ENCODE results near the gene DDX27.

Gene DDX27

DNA sequence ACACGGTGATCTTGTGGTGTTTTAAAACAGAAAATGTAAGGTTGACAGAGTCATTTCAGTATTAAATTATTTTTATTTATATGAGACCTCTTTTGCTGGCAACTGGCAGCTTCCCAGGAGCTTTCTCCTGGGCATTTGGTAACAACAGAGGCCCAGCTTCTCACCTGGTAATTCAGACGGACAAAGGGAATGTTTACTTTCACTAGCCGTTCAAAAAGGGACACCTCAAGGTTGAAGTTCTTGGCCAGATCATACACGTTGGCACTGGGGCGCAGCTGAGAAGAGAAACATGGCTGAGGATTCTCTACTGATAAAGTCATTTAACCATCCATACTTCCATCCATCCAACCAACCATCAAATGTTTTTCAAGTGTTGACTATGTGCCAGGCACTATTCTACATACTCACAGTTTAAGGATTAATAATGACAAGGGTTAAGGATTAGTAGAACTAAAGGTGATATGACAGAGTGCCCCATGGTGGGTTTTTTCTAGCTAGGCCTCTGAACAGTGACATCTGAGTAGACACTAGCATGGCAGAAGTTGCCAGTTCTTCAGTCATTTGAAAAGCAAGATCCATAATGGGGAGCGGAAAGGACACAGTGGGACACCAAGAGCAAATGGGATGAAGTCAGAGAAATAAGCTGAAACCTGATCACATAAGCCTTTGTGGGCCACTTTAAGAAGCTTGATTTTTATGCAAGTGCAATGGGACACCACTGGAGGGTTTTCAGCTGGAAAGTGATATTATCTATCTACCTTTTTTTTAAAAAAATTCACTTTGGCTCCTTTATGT, 33.5 kb downstream of the DDX27 start:
- Histone ChIP-seq H3K4me3 (ENCODE audit: low read depth, low read length) (no peak overlapping the region), H3K4me1 (ENCODE audit: control insufficient read depth, insufficient read depth, low read length) (no peaks in the 10 kb centered on the region), H3K9ac (ENCODE audit: low read length) (no peak overlapping the region), H3K9me3 (ENCODE audit: control insufficient read depth, insufficient read depth, low read depth, low read length) (no peaks in the 10 kb centered on the region), H3K36me3 (ENCODE audit: control insufficient read depth, insufficient read depth, low read length) (peaks cover 92% of the 10 kb centered on the region), H3K27me3 (ENCODE audit: control insufficient read depth, insufficient read depth, low read length) (no peaks in the 10 kb centered on the region), H3K27ac (ENCODE audit: low read depth, low read length) (no peak overlapping the region)

GRCh38 chr20:49256261-49256660, 37.0 kb downstream of the DDX27 start:
- peaks cover 85% of the 10 kb centered on the region for H3K36me3 ChIP-seq (ENCODE audit: control insufficient read depth, insufficient read depth, low read length)
- H3K4me1 ChIP-seq (ENCODE audit: control insufficient read depth, insufficient read depth, low read length): no peaks in the 10 kb centered on the region

GRCh38 chr20:49259284-49259683, 40.1 kb downstream of the DDX27 start:
- Histone ChIP-seq H3K9ac (ENCODE audit: low read length) (no peak overlapping the region), H3K36me3 (ENCODE audit: control insufficient read depth, insufficient read depth, low read length) (peaks cover 83% of the 10 kb centered on the region), H3K4me1 (ENCODE audit: control insufficient read depth, insufficient read depth, low read length) (no peaks in the 10 kb centered on the region), H3K27me3 (ENCODE audit: control insufficient read depth, insufficient read depth, low read length) (no peaks in the 10 kb centered on the region), H3K4me3 (ENCODE audit: low read depth, low read length) (no peak overlapping the region), H3K9me3 (ENCODE audit: control insufficient read depth, insufficient read depth, low read depth, low read length) (no peaks in the 10 kb centered on the region), H3K27ac (ENCODE audit: low read depth, low read length) (no peak overlapping the region)

More at GRCh38 chr20:49256261-49256660, 37.0 kb downstream of the DDX27 start:
- H3K27ac ChIP-seq (ENCODE audit: low read depth, low read length): no peak overlapping the region
- H3K9ac ChIP-seq (ENCODE audit: low read length): no peak overlapping the region
- no peak overlapping the region for H3K4me3 ChIP-seq (ENCODE audit: low read depth, low read length)
- no peaks in the 10 kb centered on the region for H3K27me3 ChIP-seq (ENCODE audit: control insufficient read depth, insufficient read depth, low read length)
- no peaks in the 10 kb centered on the region for H3K9me3 ChIP-seq (ENCODE audit: control insufficient read depth, insufficient read depth, low read depth, low read length)

DNA sequence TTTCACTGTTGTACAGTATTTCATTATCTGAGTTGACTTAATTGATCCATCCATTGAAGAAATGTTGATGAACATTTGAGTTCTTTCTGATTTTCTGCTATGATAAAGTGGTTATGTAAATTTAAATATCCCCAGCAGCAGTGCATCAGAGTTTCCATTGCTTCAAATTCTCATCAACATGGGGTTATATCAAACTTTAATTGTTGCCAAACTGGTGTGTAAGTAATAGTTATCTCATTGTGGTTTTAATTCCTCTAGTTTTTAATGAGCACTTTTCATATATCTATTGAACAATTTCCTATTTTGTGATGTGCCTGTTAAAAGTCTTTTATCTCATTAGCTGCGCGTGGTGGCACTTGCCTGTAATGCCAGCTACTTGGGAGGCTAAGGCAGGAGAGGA, 40.6 kb downstream of the DDX27 start:
- no peaks in the 10 kb centered on the region for H3K27me3 ChIP-seq (ENCODE audit: control insufficient read depth, insufficient read depth, low read length)
- no peak overlapping the region for H3K9ac ChIP-seq (ENCODE audit: low read length)
- peaks cover 84% of the 10 kb centered on the region for H3K36me3 ChIP-seq (ENCODE audit: control insufficient read depth, insufficient read depth, low read length)
- no peaks in the 10 kb centered on the region for H3K9me3 ChIP-seq (ENCODE audit: control insufficient read depth, insufficient read depth, low read depth, low read length)
- H3K27ac ChIP-seq (ENCODE audit: low read depth, low read length): no peak overlapping the region
- no peak overlapping the region for H3K4me3 ChIP-seq (ENCODE audit: low read depth, low read length)
- H3K4me1 ChIP-seq (ENCODE audit: control insufficient read depth, insufficient read depth, low read length): no peaks in the 10 kb centered on the region

GRCh38 chr20:49260218-49260617, 41.0 kb downstream of the DDX27 start:
- H3K9me3 ChIP-seq (ENCODE audit: control insufficient read depth, insufficient read depth, low read depth, low read length): no peaks in the 10 kb centered on the region
- H3K36me3 ChIP-seq (ENCODE audit: control insufficient read depth, insufficient read depth, low read length): peaks cover 87% of the 10 kb centered on the region
- no peak overlapping the region for H3K9ac ChIP-seq (ENCODE audit: low read length)
- no peak overlapping the region for H3K27ac ChIP-seq (ENCODE audit: low read depth, low read length)
- H3K4me3 ChIP-seq (ENCODE audit: low read depth, low read length): no peak overlapping the region
- H3K4me1 ChIP-seq (ENCODE audit: control insufficient read depth, insufficient read depth, low read length): no peaks in the 10 kb centered on the region
- H3K27me3 ChIP-seq (ENCODE audit: control insufficient read depth, insufficient read depth, low read length): no peaks in the 10 kb centered on the region

GRCh38 chr20:49261173-49261572, 42.0 kb downstream of the DDX27 start:
- Histone ChIP-seq H3K27ac (ENCODE audit: low read depth, low read length) (no peak overlapping the region), H3K9me3 (ENCODE audit: control insufficient read depth, insufficient read depth, low read depth, low read length) (no peaks in the 10 kb centered on the region), H3K4me3 (ENCODE audit: low read depth, low read length) (no peak overlapping the region), H3K27me3 (ENCODE audit: control insufficient read depth, insufficient read depth, low read length) (no peaks in the 10 kb centered on the region), H3K4me1 (ENCODE audit: control insufficient read depth, insufficient read depth, low read length) (no peaks in the 10 kb centered on the region), H3K36me3 (ENCODE audit: control insufficient read depth, insufficient read depth, low read length) (peaks cover 85% of the 10 kb centered on the region), H3K9ac (ENCODE audit: low read length) (no peak overlapping the region)

GRCh38 chr20:49262444-49262843, 43.2 kb downstream of the DDX27 start:
- Histone ChIP-seq H3K9me3 (ENCODE audit: control insufficient read depth, insufficient read depth, low read depth, low read length) (no peaks in the 10 kb centered on the region), H3K36me3 (ENCODE audit: control insufficient read depth, insufficient read depth, low read length) (peaks cover 76% of the 10 kb centered on the region), H3K27me3 (ENCODE audit: control insufficient read depth, insufficient read depth, low read length) (no peaks in the 10 kb centered on the region), H3K4me1 (ENCODE audit: control insufficient read depth, insufficient read depth, low read length) (no peaks in the 10 kb centered on the region), H3K9ac (ENCODE audit: low read length) (no peak overlapping the region), H3K4me3 (ENCODE audit: low read depth, low read length) (no peak overlapping the region), H3K27ac (ENCODE audit: low read depth, low read length) (no peak overlapping the region)

DNA sequence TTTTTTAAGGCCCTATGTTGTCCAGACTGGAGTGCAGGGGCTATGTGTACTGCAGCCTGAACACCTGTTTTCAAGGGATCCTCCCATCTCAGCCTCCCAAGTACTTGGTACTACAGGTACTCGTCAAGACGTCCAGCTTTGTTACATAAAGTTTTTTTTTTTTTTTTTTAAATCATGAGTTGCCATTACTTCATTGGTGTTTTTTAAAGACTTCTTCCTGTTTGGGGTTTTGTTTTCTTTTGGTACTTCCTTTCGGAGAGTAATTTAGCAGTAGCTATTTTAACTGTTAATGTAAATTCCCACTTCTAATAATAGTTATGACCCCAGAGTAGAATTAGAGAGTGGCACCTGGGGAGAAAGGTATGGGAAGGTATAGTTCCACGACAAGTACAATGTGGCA, 48.1 kb downstream of the DDX27 start:
- H3K9ac ChIP-seq (ENCODE audit: low read length): no peak overlapping the region
- H3K27me3 ChIP-seq (ENCODE audit: control insufficient read depth, insufficient read depth, low read length): no peaks in the 10 kb centered on the region
- peaks cover 4% of the 10 kb centered on the region; the same call in 1 of the 2 replicates for H3K9me3 ChIP-seq (ENCODE audit: control insufficient read depth, insufficient read depth, low read depth, low read length)
- peaks cover 78% of the 10 kb centered on the region for H3K36me3 ChIP-seq (ENCODE audit: control insufficient read depth, insufficient read depth, low read length)
- H3K27ac ChIP-seq (ENCODE audit: low read depth, low read length): no peak overlapping the region
- no peaks in the 10 kb centered on the region for H3K4me1 ChIP-seq (ENCODE audit: control insufficient read depth, insufficient read depth, low read length)
- no peak overlapping the region for H3K4me3 ChIP-seq (ENCODE audit: low read depth, low read length)

DNA sequence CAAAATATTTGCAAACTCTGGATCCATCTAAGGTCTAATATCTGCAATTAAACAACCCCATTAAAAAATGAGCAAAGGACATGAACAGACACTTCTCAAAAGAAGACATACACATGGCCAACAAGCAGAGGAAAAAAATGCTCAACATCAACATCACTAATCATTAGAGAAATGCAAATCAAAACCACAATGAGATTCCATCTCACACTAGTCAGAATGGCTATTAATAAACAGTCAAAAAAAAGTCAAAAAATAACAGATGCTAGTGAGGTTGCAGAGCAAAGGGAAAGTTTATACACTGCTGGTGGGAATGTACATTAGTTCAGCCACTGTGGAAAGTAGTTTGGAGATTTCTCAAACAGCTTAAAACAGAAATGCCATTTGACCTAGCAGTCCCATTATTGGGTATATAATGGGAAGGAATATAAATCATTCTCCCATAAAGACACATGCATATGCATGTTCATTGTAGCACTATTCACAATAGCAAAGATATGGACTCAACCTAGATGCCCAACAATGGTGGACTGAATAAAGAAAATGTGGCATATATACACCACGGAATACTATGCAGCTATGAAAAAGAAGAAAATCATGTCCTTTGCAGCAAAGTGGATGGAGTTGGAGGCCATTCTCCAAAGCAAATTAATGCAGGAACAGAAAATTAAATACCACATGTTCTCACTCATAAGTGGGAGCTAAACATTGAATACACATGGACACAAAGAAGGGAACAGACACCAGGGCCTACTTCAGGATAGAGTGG, 49.6 kb downstream of the DDX27 start:
- Histone ChIP-seq H3K36me3 (ENCODE audit: control insufficient read depth, insufficient read depth, low read length) (peaks cover 77% of the 10 kb centered on the region), H3K9ac (ENCODE audit: low read length) (no peak overlapping the region), H3K4me3 (ENCODE audit: low read depth, low read length) (no peak overlapping the region), H3K4me1 (ENCODE audit: control insufficient read depth, insufficient read depth, low read length) (no peaks in the 10 kb centered on the region), H3K27me3 (ENCODE audit: control insufficient read depth, insufficient read depth, low read length) (no peaks in the 10 kb centered on the region), H3K27ac (ENCODE audit: low read depth, low read length) (no peak overlapping the region), H3K9me3 (ENCODE audit: control insufficient read depth, insufficient read depth, low read depth, low read length) (peaks cover 4% of the 10 kb centered on the region; the same call in 1 of the 2 replicates)

- Histone ChIP-seq H3K27ac (ENCODE audit: low read depth, low read length) (no peak overlapping the region), H3K4me3 (ENCODE audit: low read depth, low read length) (no peak overlapping the region), H3K4me1 (ENCODE audit: control insufficient read depth, insufficient read depth, low read length) (no peaks in the 10 kb centered on the region), H3K36me3 (ENCODE audit: control insufficient read depth, insufficient read depth, low read length) (peaks cover 74% of the 10 kb centered on the region), H3K9ac (ENCODE audit: low read length) (no peak overlapping the region), H3K27me3 (ENCODE audit: control insufficient read depth, insufficient read depth, low read length) (no peaks in the 10 kb centered on the region), H3K9me3 (ENCODE audit: control insufficient read depth, insufficient read depth, low read depth, low read length) (peaks cover 4% of the 10 kb centered on the region; the same call in 1 of the 2 replicates)
Measured at GRCh38 chr20:49270177-49270576, 51.0 kb downstream of the DDX27 start.

- Histone ChIP-seq H3K4me1 (ENCODE audit: control insufficient read depth, insufficient read depth, low read length) (no peaks in the 10 kb centered on the region), H3K36me3 (ENCODE audit: control insufficient read depth, insufficient read depth, low read length) (peaks cover 75% of the 10 kb centered on the region), H3K9me3 (ENCODE audit: control insufficient read depth, insufficient read depth, low read depth, low read length) (peaks cover 4% of the 10 kb centered on the region; the same call in 1 of the 2 replicates), H3K27me3 (ENCODE audit: control insufficient read depth, insufficient read depth, low read length) (no peaks in the 10 kb centered on the region), H3K9ac (ENCODE audit: low read length) (no peak overlapping the region), H3K27ac (ENCODE audit: low read depth, low read length) (no peak overlapping the region), H3K4me3 (ENCODE audit: low read depth, low read length) (no peak overlapping the region)
Measured at GRCh38 chr20:49270736-49271135, 51.5 kb downstream of the DDX27 start.

All from HUES6 (cell line).